HG03565 (cell line): ENCODE measurements around the gene RNU5D-1.
A peak's percentile ranks its signal among the peaks of the same experiment; 100 is the strongest.

Experiments used
- ATAC-seq: cut with Tn5 transposase; IDR thresholded peaks from one replicate; pipeline ENCODE4 v1.9.1; 2021; ENCODE audit warnings: mild to moderate bottlenecking, moderate library complexity; ENCODE audit not compliant: unreplicated experiment

The RNU5D-1 gene

GRCh38 chr1:44733784-44734183 lies 2.8 kb upstream of the RNU5D-1 start:
- no peak for ATAC-seq

DNA sequence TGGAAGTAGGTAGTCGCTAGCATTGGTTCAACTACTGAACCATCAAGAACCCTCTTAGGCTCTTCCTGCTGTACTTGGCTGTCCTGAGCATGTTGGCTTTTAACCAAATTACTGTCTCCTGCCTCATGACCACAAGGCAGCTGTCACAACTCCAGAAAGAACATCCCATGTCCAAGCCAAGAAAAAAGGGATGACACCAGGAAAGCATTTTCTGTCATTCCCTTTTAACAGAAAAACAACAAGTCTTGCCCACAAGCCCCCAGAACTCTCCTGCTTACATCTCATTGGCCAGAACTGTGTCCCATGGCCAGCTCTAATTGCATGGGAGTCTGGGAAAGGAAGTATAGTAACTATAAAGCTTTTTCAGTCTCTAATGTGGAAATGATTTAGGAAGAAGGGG lies 2.4 kb upstream of the RNU5D-1 start:
- ATAC-seq: no peak

DNA sequence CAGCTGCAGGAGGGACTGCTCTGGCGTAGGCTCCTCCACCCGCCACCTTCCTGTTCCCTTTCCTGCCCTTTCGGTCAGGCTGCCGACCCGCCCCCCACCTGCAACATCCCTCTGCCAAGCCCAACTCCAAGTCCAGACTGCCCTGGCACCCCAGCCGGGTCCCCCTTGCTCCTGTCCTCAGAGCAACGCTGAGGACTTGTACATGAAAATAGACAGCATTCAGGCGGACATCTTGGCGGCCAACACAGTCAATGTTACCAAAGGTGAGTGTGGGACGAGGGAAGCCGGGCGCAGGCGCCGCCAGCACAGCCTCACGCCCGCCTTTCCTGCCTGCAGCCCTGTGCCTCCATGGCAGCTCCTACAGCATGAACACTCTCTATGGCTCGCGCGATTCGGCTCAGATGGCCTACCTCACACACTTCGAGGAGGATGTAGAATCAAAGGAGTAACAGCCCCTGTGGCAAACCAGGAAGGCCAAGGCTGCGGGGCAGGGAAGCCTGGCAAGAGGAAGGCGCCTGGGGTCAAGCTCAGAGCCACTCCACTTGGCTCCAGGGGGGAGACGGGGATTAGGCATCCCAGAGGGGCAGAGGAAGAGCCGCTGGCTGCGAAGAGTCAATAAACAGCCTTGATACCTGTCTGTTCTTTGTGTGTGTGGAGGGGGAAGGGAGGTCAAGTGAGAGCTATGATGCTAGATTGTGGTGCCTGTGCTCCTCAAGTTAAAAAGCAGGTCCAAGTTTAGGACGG lies 5.8 kb downstream of the RNU5D-1 start:
- no peak for ATAC-seq

DNA sequence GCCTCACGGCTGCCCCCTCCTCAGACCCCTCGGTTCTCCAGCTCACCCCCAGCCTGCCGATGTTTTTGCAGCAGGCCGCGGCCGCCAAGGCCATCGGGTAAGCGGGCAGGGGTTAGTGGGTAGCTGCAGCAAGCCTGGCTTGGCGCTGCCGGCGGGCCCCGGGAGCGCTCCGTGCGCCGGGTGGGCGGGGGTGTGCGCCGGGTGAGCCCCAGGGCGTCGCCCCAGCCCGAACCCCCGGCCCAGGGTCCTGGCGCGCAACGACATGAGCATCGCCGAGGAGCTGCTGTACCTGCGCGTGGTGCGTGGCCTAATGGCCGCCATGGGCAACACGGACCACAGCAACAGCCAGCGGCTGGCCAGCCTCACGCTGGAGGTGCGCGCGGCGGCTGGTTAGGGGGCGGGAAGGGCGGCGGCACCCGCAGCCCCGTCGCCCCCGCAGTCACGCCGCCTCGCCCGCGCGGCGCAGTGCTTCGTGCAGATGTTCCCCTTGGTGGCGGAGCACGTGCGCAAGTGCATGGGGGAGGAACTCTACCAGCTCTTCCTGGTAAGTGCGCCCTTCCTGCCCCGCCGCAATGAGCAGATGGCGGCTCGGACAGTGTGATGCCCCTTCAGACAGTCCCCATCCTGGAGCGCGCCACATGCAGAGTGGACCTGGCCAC lies 6.5 kb downstream of the RNU5D-1 start:
- ATAC-seq: no peak

DNA sequence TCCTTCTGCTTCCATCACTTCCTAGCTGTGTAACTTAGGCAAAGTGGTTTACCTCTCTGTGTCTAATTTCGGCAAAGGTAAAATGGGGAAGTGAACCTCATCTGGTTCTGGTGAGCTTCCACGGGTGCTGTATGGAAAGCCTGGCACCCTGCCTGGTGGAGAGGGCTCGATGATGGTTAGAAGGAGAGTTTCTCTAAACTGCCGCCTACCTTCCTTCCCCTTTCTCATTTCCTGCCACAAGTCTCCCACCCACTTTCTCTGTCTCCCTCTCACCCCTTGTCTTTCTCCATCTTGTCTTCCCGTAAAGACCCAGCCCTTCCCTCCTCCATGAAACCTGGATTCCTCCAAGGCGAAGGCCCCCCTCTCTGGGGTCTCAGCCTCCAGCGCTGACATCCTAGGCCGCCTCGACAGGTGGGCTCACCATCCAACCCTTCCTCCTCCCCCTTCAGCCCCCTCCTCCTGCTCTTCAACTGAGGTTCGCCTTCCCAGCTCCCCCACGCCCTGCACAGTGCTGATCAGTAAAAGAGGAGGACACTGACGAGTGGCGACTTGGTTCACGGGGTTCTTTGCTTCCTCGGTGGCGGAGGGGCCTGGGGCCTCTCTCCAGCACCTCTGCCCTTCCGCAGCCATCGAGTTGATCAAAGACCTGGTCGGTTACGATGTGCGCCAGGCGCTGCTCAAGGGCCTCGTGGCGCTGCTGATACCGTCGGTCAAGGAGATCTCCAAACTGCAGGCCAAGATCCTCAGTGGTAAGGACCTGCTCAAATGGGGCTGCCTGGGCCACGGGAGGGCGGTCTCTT lies 7.3 kb downstream of the RNU5D-1 start:
- ATAC-seq: no peak

DNA sequence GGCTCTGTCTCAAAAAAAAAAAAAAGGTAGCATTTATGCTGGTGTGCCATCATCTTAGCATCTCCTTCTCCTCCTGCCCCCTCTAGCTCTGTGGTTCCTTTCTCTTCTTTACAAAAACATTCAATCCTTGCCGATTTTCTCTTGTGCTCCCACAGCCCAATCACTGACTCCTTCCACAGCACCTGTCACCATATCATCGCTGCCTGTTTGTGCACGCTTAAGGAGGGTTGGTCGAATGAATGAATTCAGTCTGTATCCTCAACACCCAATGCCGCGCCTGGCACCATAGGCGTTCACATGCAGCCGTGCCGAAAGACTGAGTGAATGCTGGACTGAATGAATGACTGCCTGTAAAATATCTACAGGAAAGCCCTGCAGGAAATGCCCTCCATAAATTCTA lies 7.9 kb downstream of the RNU5D-1 start:
- no peak for ATAC-seq

- peak; percentile 50 for ATAC-seq
Measured at GRCh38 chr1:44721485-44722361, 9.2 kb downstream of the RNU5D-1 start.

- ATAC-seq: no peak
Measured at GRCh38 chr1:44720281-44720680, 10.7 kb downstream of the RNU5D-1 start.

GRCh38 chr1:44719318-44719717 lies 11.7 kb downstream of the RNU5D-1 start:
- ATAC-seq: no peak

- no peak for ATAC-seq
Measured at GRCh38 chr1:44718091-44718490, 12.9 kb downstream of the RNU5D-1 start.

GRCh38 chr1:44717653-44718052 lies 13.3 kb downstream of the RNU5D-1 start:
- ATAC-seq: no peak

GRCh38 chr1:44717156-44717555 lies 13.8 kb downstream of the RNU5D-1 start:
- ATAC-seq: no peak

DNA sequence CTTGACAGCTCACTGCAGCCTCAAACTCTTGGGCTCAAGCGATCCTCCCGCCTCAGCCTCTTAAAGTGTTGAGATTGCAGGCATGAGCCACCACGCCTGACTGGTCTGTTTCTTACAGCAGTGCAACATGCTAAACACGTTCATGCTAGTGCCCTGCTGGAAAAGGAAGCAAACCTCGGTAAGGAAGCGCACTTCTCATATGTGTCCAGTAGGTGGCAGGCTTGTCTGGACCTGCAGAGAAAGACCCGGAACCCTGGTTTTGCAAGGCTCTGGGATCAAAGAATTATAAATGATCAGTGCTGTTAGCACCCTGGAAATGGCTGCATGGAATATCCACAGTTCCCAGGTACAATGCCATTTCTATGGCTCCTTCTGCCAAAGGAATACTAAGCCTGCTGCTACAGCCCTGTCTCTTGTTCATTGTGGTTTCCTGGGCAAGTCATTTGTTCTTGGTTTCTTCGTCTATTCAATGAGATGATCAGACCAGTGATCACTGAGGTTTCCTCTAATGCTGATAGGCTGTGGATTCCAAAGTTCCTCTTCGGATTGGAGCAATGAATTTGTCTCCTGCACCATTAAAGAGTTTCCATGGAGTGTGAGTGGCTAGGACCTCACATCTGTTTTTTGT lies 15.9 kb downstream of the RNU5D-1 start:
- ATAC-seq: no peak

- no peak for ATAC-seq
Measured at GRCh38 chr1:44714532-44714931, 16.4 kb downstream of the RNU5D-1 start.

DNA sequence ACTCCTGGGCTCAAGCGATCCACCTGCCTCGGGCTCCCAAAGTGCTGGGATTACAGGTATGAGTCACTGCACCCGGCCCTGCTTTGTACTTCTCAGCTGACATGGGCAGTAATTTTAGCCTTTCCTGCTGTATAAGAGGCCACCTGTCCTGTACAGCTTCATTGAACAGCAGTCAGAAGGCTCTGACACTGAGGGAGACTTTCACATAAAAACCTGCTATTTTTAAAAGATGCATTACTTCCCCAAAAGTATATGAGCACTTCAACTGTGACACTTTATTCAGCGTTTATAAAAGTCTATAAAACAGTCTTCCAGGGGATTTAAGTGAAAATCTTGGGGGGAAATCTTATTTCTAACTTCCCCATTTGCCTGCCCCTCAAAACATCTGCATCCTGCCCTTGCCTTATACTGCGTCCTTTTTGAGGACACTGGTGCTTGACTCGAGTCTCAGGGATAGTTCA lies 17.6 kb downstream of the RNU5D-1 start:
- no peak for ATAC-seq

- no peak for ATAC-seq
Measured at GRCh38 chr1:44707959-44708831, 22.8 kb downstream of the RNU5D-1 start.

DNA sequence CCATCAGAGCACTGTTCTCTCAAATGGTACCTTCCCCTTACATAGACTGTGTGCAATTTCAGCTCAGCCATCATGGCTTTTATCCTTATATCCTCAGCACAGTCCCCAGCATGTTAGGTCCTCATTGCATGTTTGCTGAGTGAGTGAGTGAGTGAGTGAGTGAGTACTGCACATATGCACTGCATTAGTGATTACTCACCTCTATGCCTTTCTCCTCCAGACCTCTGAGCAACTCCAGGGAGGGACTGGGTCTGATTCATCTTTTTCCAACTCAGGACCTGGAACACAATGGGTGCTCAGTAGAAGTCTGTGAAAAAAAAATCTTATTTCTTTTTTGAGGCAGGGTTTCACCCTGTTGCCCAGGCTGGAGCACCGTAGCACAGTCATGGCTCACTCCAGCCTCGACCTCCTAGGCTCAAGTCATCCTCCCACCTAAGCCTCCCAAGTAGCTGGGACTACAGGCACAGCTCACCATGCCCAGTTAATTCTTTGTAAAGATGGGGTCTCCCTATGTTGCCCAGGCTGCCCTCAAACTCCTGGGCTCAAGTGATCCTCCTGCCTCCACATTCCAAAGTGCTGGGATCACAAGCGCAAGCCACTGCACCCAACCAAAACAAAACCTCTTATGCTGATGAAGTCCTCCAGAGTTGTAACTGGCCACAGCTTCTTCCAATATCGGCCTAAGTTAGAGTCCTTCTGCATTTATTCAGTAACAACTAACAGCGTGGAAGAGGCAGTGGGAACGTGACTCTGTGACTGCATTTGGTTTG lies 23.7 kb downstream of the RNU5D-1 start:
- ATAC-seq: no peak

GRCh38 chr1:44705938-44706337 lies 25.0 kb downstream of the RNU5D-1 start:
- ATAC-seq: no peak

DNA sequence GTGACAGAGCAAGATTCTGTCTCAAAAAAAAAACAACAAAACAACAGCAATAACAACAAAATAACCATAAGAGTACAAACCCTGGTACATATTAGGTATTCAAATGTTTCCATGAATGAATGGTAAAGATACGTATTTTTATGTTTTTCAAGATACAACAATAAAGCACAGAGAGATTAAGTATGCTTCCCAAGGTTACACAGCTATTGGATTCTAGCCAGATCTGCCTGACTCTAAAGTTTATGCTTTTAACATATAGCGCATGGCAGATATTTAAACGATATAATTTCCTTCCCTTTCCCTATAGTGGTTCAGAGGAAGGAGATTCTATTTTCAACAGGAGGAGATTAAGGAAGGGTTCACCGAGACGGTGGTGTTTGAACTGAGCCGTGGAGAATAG lies 25.5 kb downstream of the RNU5D-1 start:
- ATAC-seq: no peak
